GM18498 (cell line): ENCODE measurements around the gene OCA2.
"Not testable (repeated sequence)": the region's sequence is repeated elsewhere in the genome, so short reads cannot be mapped to it uniquely, and the experiment has no call there.

Experiments used
- ATAC-seq: cut with Tn5 transposase; IDR thresholded peaks from one replicate; pipeline ENCODE4 v1.9.1; 2021; ENCODE audit warnings: mild to moderate bottlenecking, moderate library complexity; ENCODE audit not compliant: unreplicated experiment

OCA2 gene

GRCh38 chr15:27787931-27788330, 311.2 kb downstream of the OCA2 start:
- ATAC-seq: no peak

- no peak for ATAC-seq
Measured at GRCh38 chr15:27784107-27784506, 315.0 kb downstream of the OCA2 start.

- ATAC-seq: no peak
Measured at GRCh38 chr15:27783678-27784077, 315.4 kb downstream of the OCA2 start.

GRCh38 chr15:27782125-27782524, 317.0 kb downstream of the OCA2 start:
- ATAC-seq: no peak

GRCh38 chr15:27776501-27776900, 322.6 kb downstream of the OCA2 start:
- no peak for ATAC-seq

GRCh38 chr15:27774638-27775037, 324.5 kb downstream of the OCA2 start:
- no peak for ATAC-seq

- no peak for ATAC-seq
Measured at GRCh38 chr15:27774191-27774590, 324.9 kb downstream of the OCA2 start.

GRCh38 chr15:27771892-27772291, 327.2 kb downstream of the OCA2 start:
- ATAC-seq: no peak

- ATAC-seq: no peak
Measured at GRCh38 chr15:27770769-27771554, 328.2 kb downstream of the OCA2 start.

GRCh38 chr15:27770086-27770607, 329.0 kb downstream of the OCA2 start:
- no peak for ATAC-seq

- no peak for ATAC-seq
Measured at GRCh38 chr15:27769652-27770051, 329.5 kb downstream of the OCA2 start.

GRCh38 chr15:27768732-27769475, 330.2 kb downstream of the OCA2 start:
- ATAC-seq: no peak

GRCh38 chr15:27767918-27768640, 331.0 kb downstream of the OCA2 start:
- no peak for ATAC-seq

GRCh38 chr15:27767430-27767829, 331.7 kb downstream of the OCA2 start:
- ATAC-seq: not testable (repeated sequence)

GRCh38 chr15:27764339-27764738, 334.8 kb downstream of the OCA2 start:
- no peak for ATAC-seq

- ATAC-seq: no peak
Measured at GRCh38 chr15:27763514-27763913, 335.6 kb downstream of the OCA2 start.

GRCh38 chr15:27762471-27762870, 336.6 kb downstream of the OCA2 start:
- no peak for ATAC-seq

- ATAC-seq: no peak
Measured at GRCh38 chr15:27757052-27757451, 342.1 kb downstream of the OCA2 start.

GRCh38 chr15:27752691-27753090, 346.4 kb downstream of the OCA2 start:
- ATAC-seq: no peak

GRCh38 chr15:27747997-27748396, 351.1 kb downstream of the OCA2 start:
- ATAC-seq: no peak

- ATAC-seq: no peak
Measured at GRCh38 chr15:27746401-27746955, 352.6 kb downstream of the OCA2 start.
